G401 (cell line): ENCODE measurements around the gene NHP2. TPM values are rescaled to one million over a fixed set of nuclear protein-coding genes. Genes with fewer than 3 reads are reported as not detected.
"Not testable (repeated sequence)": the region's sequence is repeated elsewhere in the genome, so short reads cannot be mapped to it uniquely, and the experiment has no call there.

Source experiments
- DNase-seq: peaks from one replicate; pipeline ENCODE4 v3.0.0-alpha.2; 2015; ENCODE audit warnings: low spot score
- in situ Hi-C: cut with HindIII; loops from 2 replicates; pipeline ENCODE4 v1.10.0; 2016; ENCODE audit warnings: low sequenced_read_pairs, mixed read lengths
- total RNA-seq: library from RNA; depleted of rRNA; stranded (reverse); fragments of >200 nt; shearing (Covaris generic); gene quantifications from 2 replicates; pipeline ENCODE4 v1.2.3, GENCODE V29; 2014; rRNA removed

Gene NHP2
- 280 and 288 TPM in 2 replicates for total RNA-seq

GRCh38 chr5:178153530-178154340, at the start of gene NHP2:
NHP2 (minus strand) TSS chr5:178153885; CDS start chr5:178153817, 68 bp downstream.
- in situ Hi-C loops: no loop called here

DNA sequence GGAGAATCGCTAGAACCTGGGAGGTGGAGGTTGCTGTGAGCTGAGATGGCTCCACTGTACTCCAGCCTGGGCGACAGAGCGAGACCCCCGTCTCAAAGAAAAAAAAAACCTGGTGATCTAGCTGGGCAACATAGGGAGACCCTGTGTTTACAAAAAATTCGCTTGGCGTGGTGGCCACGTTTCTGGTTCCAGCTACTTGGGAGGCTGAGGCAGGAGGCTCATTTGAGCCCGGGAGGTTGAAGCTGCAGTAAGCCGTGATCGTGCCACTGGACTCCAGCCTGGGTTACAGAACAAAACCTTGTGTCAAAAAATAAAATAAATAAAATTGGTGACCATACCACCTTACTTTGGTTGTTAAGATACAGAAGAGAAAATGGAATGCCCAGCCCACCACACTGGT, 48.9 kb upstream of the NHP2 start:
- in situ Hi-C loops: no loop called here
- no peak for DNase-seq

More at GRCh38 chr5:178153530-178154340, at the start of gene NHP2:
- peak; percentile 100 for DNase-seq

GRCh38 chr5:178201927-178202235, 48.2 kb upstream of the NHP2 start:
- DNase-seq: no peak

DNA sequence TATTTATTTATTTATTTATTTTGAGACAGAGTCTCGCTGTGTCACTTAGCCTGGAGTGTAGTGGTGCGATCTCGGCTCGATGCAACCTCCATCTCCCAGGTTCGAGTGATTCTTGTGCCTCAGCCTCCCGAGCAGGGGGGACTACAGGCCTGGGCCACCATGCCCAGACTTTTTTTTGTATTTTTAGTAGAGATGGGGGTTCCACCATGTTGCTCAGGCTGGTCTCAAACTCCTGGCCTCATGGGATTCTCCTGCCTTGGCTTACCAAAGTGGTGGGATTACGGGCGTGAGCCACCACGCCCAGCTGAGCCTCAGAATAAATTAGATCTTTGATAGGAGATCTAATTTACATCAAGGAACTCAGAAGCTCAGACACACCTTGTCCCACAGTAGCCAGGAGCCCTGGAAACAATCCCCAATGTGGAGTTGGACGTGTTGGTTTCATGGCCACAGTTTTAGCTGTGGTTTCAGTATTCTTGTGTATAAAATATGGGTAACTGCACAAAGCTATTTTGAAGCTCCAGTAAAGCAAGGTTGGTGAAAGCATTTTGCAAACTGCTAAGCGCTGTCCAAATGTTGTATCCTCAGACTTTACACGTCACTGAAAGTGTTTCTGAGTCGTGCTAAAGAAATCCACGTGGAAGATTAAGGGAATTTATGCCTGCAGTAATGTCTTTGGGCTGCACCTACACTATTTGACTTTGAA, 47.7 kb upstream of the NHP2 start:
- in situ Hi-C loops: no loop called here
- no peak for DNase-seq

More at GRCh38 chr5:178201927-178202235, 48.2 kb upstream of the NHP2 start:
- in situ Hi-C loops: no loop called here

- in situ Hi-C loops: no loop called here
- DNase-seq: no peak
These were observed 46.1 kb upstream of the NHP2 start for GRCh38 chr5:178199581-178200434.

- in situ Hi-C loops: no loop called here
- no peak for DNase-seq
These were observed 45.0 kb upstream of the NHP2 start for GRCh38 chr5:178198706-178199105.

DNA sequence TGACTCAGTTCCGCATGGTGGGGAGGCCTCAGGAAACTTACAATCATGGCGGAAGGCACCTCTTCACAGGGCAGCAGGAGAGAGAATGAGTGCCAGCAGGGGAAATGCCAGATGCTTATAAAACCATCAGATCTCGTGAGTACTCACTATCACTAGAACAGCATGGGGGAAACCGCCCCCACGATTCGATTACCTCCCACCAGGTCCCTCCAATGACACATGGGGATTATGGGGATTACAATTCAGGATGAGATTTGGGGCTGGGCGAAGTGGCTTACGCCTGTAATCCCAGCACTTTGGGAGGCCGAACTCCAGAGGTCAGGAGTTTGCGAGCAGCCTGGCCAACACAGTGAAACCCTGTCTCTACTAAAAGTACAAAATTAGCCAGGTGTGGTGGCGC, 44.5 kb upstream of the NHP2 start:
- in situ Hi-C loops: not testable (repeated sequence)

GRCh38 chr5:178196986-178197385, 43.3 kb upstream of the NHP2 start:
- in situ Hi-C loops: no loop called here
- DNase-seq: no peak

More for the DNA sequence above, 44.5 kb upstream of the NHP2 start:
- not testable (repeated sequence) for DNase-seq

DNA sequence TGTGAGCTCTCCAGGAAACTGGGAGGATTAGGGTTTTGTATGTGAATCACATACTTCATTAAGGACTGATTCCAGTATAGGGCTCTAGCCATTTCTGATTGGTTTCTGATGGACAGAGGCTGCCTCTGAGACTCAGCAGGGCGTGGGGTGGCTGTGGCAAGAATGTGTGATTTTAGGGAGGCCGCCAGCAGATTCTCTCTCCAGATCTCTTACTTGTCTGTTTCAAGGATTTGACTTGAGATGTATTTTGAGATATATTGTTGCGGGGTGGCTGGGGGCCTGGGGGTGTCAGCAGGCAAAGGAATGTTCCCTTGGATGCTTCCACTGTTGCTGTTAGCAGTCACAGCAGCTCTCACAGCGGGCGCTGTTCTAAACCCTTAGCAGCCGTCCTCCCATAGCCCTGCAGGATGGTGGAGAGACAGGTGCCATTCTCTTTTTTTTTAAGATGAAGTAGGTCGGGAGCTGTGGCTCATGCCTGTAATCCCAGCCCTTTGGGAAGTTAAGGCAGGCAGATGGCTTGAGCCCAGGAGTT, 42.7 kb upstream of the NHP2 start:
- DNase-seq: no peak
- in situ Hi-C loops: no loop called here

DNA sequence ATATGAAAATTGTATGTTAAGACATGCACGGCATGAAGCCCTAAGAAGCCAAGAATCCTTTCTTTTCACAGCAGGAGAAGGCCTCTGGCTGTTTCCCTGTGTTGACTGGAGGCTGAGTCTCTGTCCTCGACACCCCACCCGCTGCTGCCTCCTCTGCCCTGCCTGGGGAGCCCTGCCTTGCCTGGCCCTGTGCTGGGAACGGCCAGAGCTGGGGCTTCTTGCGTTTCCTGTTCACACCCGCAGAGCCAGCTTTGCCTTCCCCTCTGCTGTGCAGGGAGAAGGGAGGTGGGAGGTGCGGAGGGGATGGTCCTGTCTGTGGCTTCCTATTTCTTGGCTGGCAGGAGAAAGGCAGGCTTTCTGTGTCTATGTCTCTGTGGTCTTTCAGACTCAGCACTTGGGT, 40.3 kb upstream of the NHP2 start:
- in situ Hi-C loops: no loop called here
- DNase-seq: no peak

DNA sequence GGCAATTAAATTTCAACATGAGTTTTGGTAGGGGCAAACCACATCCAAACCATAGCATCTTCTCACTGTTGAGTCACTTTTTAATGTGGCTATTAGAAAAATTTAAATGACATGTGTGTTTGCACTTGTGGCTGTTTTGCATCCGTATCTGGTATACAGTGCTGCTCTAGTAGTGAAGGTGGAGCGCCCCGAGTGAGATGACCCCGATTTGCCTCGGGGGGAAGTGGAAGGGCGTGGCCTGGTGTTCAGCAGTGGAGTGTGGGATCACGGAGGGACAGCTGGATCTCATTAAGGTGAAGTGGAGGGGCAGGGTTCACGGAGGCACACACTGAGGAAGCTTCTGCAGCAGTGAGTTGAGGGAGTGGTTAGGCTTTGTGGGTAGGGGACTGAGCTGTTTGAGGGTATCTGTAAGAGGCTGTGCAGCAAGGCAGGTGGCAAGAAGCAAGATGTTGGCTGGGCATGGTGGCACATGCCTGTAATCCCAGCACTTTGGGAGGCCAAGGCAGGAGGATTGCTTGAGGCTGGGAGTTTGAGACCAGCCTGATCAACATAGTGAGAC, 39.6 kb upstream of the NHP2 start:
- DNase-seq: no peak
- in situ Hi-C loops: no loop called here

GRCh38 chr5:178192787-178193186, 39.1 kb upstream of the NHP2 start:
- in situ Hi-C loops: no loop called here
- DNase-seq: no peak

GRCh38 chr5:178192244-178192643, 38.6 kb upstream of the NHP2 start:
- no peak for DNase-seq
- in situ Hi-C loops: no loop called here

DNA sequence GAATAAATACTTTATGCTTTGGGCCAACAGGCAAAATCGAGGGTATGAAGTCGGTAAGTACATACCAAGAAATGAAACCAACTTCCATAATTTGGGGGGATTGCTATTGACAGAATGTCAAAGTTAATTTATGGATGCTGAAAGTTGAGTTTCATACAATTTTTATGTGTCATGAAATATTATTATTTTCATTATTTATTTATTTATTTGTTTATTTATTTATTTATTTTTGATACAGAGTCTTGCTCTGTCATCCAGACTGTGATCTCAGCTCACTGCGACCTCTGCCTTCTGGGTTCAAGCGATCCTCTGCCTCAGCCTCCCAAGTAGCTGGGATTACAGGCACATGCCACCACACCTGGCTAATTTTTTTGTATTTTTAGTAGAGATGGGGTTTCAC, 38.0 kb upstream of the NHP2 start:
- no peak for DNase-seq
- in situ Hi-C loops: no loop called here

DNA sequence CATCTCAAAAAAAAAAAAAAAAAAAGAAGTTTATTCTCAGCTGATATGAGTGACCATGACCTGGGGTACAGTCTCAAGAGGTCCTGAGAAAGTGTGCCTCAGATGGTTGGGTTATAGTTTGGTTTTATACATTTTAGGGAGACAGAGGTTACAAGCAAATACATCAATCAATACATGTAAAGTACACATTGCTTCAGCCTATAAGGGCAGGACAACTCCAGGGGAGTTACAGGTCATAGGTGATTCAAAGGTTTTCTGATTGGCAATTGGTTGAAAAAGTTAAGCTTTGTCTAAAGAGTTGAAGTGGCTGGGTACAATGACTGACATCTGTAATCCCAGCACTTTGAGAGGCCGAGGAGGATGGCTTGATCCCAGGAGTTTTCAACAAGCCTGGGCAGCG, 35.7 kb upstream of the NHP2 start:
- in situ Hi-C loops: no loop called here

GRCh38 chr5:178187014-178187413, 33.3 kb upstream of the NHP2 start, which contains the start of gene GMCL2:
GMCL2 (minus strand) TSS chr5:178187371; CDS start chr5:178187299, 72 bp downstream.
- in situ Hi-C loops: no loop called here

More for the DNA sequence above, 35.7 kb upstream of the NHP2 start:
- no peak for DNase-seq

DNA sequence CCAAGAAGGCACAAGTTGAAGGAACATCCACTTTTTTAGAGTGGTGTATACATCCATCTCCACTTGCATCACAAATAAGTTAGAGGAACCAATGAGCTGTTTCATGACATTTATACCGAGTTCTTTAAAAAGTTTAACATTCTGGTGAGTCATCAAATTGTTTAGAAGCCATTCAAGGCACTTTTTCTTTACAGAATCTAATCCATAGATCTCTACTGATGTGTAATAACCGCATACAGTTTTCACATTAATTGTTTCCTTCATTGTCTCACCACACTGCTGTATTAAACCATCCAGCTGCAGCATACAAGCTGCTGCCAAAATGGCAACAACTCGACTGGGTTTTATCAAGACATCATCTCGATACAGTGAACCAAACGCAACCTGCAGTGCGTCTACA, 32.7 kb upstream of the NHP2 start:
- in situ Hi-C loops: no loop called here
- DNase-seq: no peak

More at GRCh38 chr5:178187014-178187413, 33.3 kb upstream of the NHP2 start, which contains the start of gene GMCL2:
- DNase-seq: no peak

DNA sequence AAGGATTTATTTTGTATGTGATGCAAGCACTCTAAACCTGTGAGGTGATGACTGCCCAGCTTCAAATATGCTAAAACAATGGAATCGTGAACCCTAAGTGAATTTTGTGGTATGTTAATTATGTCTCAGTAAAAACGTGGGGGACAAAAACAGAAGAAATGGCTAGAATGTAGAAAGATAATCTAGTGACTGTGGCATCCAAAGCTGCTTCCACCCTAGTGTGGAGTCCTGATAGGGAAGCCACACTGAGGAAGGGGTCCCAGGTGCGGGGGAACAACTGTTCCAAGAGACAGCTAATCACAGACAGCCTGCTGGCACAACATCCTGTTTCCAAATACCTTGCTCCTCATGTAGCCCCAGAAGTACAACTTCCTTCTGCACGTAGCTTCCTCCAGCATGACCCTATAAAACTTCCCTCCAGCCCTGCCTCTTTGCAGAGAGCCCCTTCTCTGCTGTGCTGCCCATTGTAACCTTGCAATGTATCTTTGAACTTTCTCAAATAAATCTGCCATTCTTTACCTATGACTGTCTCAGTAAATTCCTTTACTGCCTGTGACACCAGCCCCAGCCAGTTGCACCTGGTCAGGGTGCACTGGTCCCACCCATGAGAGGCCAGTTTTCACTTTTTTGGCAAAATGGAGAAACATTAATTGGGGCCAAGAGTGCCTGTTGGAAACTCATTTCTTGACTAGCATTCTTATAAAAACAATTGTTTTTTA, 28.6 kb upstream of the NHP2 start:
- DNase-seq: no peak
- in situ Hi-C loops: no loop called here
